Breast epithelium (tissue), 3 donors: Measurements from ENCODE around the gene GNE.
"Not testable (repeated sequence)": the region's sequence is repeated elsewhere in the genome, so short reads cannot be mapped to it uniquely, and the experiment has no call there.

Source experiments
- POLR2A ChIP-seq: fragments of 450-650 bp; IDR thresholded peaks from one replicate; pipeline ENCODE4 v1.6.1; 2016; ENCODE audit warnings: antibody characterized with exemption, mild to moderate bottlenecking, moderate library complexity
- POLR2AphosphoS5 ChIP-seq, 3 donors: sonication (generic); formaldehyde crosslinking; IDR thresholded peaks; one replicate each; pipeline ENCODE4 v1.6.1; 2017; ENCODE audit warnings: antibody characterized with exemption in 3 of 3
- TF ChIP-seq, protein P1 (sequence below), 3 donors: fragments of 450-650 bp; IDR thresholded peaks; one replicate each; pipeline ENCODE4 v1.5.1; 2016 to 2017; ENCODE audit warnings: antibody characterized with exemption in 3 of 3, mild to moderate bottlenecking in 3 of 3, moderate library complexity in 3 of 3

- TF ChIP-seq, protein P1, sequence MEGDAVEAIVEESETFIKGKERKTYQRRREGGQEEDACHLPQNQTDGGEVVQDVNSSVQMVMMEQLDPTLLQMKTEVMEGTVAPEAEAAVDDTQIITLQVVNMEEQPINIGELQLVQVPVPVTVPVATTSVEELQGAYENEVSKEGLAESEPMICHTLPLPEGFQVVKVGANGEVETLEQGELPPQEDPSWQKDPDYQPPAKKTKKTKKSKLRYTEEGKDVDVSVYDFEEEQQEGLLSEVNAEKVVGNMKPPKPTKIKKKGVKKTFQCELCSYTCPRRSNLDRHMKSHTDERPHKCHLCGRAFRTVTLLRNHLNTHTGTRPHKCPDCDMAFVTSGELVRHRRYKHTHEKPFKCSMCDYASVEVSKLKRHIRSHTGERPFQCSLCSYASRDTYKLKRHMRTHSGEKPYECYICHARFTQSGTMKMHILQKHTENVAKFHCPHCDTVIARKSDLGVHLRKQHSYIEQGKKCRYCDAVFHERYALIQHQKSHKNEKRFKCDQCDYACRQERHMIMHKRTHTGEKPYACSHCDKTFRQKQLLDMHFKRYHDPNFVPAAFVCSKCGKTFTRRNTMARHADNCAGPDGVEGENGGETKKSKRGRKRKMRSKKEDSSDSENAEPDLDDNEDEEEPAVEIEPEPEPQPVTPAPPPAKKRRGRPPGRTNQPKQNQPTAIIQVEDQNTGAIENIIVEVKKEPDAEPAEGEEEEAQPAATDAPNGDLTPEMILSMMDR (IDR thresholded peaks at IDR 0.05) = not testable (repeated sequence)
- TF ChIP-seq POLR2A; POLR2AphosphoS5 (IDR thresholded peaks at IDR 0.05): not testable (repeated sequence)
These were observed 81.8 kb downstream of the GNE start for GRCh38 chr9:36176496-36176895.
